Measurements from ENCODE around the gene BCL2.

DNA sequence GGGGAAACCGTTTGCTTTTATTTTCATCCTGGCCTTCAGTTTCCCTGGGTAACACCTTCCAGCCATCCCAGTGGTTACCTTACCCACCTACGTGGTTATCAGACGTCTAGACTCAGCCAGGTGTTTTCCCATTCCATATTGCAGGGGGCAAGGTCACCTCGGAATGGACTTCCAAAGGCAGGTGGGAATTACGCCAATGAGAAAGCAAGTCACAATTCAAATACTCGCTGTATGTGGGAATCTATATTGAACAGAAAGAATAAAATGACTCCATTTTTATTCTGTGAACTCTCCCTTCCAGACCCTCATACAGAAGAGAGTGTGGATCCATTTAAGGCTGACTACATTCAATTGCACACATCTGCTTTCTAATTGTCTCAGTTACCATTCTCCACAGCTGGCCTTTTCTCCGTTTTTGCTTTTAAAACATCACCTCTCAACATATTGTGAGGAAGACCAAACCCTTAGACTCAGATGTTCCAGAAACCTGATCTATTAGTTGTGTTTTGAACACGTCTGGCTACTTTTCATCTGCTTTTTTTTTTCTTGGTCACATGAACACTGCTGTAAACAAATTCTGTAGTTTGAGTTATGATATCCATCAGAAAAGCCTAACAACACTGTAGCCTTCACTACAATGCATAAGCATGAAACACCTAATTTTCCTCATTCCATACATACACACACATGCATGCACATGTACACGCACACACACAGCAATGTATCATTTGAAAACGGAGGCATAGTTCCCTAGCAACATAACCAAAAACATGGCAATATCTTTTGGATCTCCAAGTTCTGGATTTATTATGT, 59.8 kb downstream of the BCL2 start:
- TF ChIP-seq GATA2 (IDR thresholded peaks at IDR 0.05; ENCODE audit: low read depth, low read length): 0 out of 2 replicates have a peak, but pooled peaks have one; percentile 15
- TF ChIP-seq GATA3 (IDR thresholded peaks at IDR 0.05; ENCODE audit: low read depth, low read length): no peak
